ENCODE measurements around the gene SLC2A4RG. TPM values are rescaled to one million over a fixed set of nuclear protein-coding genes. Genes with fewer than 3 reads are reported as not detected.

The SLC2A4RG gene
- total and polyA plus RNA-seq, 9 donors, result 2.2 to 199 (median 103) TPM

DNA sequence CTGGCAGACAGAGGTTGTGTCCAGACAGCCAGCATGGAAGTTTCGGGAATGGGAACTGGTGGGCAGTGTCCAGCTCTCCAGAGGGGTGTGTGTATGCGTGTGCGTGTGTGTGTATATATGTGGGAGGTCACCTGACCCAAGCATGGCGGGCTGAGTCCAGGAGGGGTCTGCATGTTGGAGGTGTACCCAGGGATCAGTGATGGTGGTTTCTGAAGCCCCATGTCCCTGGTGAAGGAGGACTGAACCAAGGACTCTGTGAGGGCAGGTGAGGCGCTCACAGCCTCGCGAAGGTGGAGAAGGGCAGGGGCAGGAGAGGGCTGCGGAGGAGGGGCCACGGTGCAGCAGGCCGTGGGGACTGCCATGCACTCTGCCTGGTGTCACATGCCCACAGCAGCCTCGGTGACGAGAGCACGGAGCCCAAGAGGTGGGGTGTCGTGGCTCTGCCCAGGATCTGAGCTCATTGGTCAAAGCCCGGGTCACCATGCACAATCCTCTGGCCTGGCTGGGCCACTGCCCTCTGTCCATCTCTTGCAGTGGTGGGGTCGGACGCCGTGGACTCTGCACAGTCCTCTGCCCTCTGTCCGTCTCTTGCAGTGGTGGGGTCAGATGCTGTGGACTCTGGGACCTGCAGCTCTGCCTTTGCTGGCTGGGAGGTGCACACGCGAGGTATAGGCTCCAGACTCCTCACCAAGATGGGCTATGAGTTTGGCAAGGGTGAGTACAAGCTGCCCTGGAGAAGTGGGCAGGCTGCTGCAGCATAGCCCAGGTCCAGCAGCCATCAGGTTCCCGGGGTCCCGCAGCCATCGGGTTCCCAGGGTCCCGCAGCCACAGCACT is 5.2 kb upstream of the SLC2A4RG start:
- H3K27ac ChIP-seq, result no peak overlapping the region
- no peak for TF ChIP-seq EP300 (IDR thresholded peaks at IDR 0.05)
- no peak for TF ChIP-seq POLR2A (IDR thresholded peaks at IDR 0.05)
- TF ChIP-seq, protein P1, sequence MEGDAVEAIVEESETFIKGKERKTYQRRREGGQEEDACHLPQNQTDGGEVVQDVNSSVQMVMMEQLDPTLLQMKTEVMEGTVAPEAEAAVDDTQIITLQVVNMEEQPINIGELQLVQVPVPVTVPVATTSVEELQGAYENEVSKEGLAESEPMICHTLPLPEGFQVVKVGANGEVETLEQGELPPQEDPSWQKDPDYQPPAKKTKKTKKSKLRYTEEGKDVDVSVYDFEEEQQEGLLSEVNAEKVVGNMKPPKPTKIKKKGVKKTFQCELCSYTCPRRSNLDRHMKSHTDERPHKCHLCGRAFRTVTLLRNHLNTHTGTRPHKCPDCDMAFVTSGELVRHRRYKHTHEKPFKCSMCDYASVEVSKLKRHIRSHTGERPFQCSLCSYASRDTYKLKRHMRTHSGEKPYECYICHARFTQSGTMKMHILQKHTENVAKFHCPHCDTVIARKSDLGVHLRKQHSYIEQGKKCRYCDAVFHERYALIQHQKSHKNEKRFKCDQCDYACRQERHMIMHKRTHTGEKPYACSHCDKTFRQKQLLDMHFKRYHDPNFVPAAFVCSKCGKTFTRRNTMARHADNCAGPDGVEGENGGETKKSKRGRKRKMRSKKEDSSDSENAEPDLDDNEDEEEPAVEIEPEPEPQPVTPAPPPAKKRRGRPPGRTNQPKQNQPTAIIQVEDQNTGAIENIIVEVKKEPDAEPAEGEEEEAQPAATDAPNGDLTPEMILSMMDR (IDR thresholded peaks at IDR 0.05), result no peak
- peaks cover 3% of the 10 kb centered on the region for H3K4me1 ChIP-seq (ENCODE audit: insufficient read depth)
- H3K4me3 ChIP-seq, result no peak overlapping the region
- H3K9me3 ChIP-seq, result no peaks in the 10 kb centered on the region
- no peak for DNase-seq
- no peaks in the 10 kb centered on the region for H3K36me3 ChIP-seq
- no peaks in the 10 kb centered on the region for H3K27me3 ChIP-seq
- WGBS, 3 donors, result 88 to 92% (median 90%) methylated on average over 25 of the region's 25 CpGs
- intact Hi-C loops (cut with DNase I), result no loop called here

DNA sequence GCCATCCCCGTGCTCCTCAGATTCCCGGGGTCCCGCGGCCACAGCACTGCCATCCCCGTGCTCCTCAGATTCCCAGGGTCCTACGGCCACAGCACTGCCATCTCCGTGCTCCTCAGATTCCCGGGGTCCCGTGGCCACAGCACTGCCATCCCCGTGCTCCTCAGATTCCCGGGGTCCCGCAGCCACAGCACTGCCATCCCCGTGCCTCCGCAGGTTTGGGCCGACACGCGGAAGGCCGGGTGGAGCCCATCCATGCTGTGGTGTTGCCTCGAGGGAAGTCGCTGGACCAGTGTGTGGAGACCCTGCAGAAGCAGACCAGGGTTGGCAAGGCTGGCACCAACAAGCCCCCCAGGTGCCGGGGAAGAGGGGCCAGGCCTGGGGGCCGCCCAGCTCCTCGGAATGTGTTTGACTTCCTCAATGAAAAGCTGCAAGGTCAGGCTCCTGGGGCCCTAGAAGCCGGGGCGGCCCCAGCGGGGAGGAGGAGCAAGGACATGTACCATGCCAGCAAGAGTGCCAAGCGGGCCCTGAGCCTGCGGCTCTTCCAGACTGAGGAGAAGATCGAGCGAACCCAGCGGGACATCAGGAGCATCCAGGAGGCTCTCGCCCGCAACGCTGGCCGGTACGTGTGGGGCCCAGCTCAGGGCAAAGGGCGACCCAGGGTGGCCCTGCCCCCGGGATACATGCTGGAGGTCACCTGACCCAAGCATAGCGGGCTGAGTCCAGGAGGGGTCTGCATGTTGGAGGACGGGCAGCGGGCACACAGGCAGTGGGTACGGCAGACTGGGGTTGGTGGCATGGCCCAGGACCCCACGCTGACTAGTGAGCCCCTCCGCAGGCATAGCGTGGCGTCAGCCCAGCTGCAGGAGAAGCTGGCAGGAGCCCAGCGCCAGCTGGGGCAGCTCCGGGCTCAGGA is 4.4 kb upstream of the SLC2A4RG start:
- Histone ChIP-seq H3K4me3 (no peak overlapping the region), H3K9me3 (no peaks in the 10 kb centered on the region), H3K36me3 (no peaks in the 10 kb centered on the region), H3K4me1 (ENCODE audit: insufficient read depth) (peaks cover 3% of the 10 kb centered on the region), H3K27me3 (no peaks in the 10 kb centered on the region), H3K27ac (no peak overlapping the region)
- intact Hi-C loops (cut with DNase I), result no loop called here
- 78 to 93% (median 89%) methylated on average over 43 to 48 of the region's 48 CpGs for WGBS, 3 donors
- TF ChIP-seq POLR2A (IDR thresholded peaks at IDR 0.05) (no peak), EP300 (IDR thresholded peaks at IDR 0.05) (no peak)
- TF ChIP-seq, protein P1 (IDR thresholded peaks at IDR 0.05), result no peak
- DNase-seq, result peak in 3 of 5 donors; percentile 42 to 44 (median 42)

DNA sequence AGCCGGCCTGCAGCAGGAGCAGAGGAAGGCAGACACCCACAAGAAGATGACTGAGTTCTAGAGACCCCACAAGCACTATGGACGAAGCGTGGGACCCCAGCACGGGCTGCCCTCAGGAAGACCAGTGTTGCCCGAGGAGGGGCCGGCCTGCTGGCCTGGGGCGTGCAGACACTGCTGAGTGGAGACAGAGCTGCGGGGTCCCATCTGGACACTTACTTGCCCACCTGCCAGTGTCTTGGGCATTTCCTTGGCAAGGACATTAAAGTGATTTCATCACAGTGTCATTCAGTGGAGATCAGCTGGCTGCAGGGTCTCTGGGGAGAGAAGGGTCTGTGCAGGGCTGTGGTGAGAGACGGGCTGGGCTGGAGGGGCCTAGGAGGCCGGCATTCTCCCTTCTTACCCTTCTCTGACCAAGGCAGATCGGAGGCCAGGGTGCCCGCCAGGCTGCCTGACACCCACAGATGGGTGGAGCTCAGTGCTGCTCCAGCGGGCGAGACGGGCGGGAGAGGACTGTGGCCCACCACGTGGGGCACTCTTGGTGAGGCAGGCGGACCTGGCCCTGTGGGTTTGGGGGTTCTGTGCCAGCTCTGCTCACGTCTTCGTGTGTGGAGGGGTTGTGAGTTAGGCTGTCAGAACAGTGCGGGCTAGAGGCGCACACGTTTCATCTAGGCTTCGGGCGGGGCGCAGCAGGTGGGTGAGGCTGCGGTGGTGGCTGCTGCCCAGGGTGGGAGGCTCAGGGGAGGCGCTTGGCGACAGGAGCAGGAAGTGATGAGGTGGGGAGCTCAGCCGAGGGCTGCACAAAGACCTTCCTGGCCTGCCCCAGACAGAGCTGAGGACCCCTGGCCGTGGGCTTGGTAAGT is 3.5 kb upstream of the SLC2A4RG start, which contains the start of gene LIME1:
LIME1 (plus strand) TSS at position 806 of the 860 bp plus-strand sequence. CDS start 886 bp downstream, outside the sequence.
- DNase-seq, result peak in 3 of 5 donors; percentile 23 to 41 (median 39)
- Histone ChIP-seq H3K27me3 (no peaks in the 10 kb centered on the region), H3K36me3 (no peaks in the 10 kb centered on the region), H3K27ac (no peak within 1 kb of the TSS), H3K4me1 (ENCODE audit: insufficient read depth) (peaks cover 3% of the 10 kb centered on the region), H3K4me3 (no peak within 1 kb of the TSS), H3K9me3 (no peaks in the 10 kb centered on the region)
- WGBS, 3 donors, result 83 to 84% (median 83%) methylated on average over 31 of the region's 31 CpGs
- intact Hi-C loops (cut with DNase I), result no loop called here
- TF ChIP-seq POLR2A (IDR thresholded peaks at IDR 0.05) (no peak), EP300 (IDR thresholded peaks at IDR 0.05) (no peak)
- TF ChIP-seq, protein P1 (IDR thresholded peaks at IDR 0.05), result no peak
